BLaER1 (cell line): Measurements from ENCODE around the gene DYNLT3.

ENCODE experiments used
- H3K27ac ChIP-seq: shearing (Covaris generic); formaldehyde crosslinking; 2 replicates; pipeline ENCODE4 v1.8.1; 2022
- H3K27me3 ChIP-seq: shearing (Covaris generic); formaldehyde crosslinking; 2 replicates; pipeline ENCODE4 v1.8.1; 2022
- H3K36me3 ChIP-seq: shearing (Covaris generic); formaldehyde crosslinking; 2 replicates; pipeline ENCODE4 v1.8.1; 2022
- H3K4me1 ChIP-seq: shearing (Covaris generic); formaldehyde crosslinking; 2 replicates; pipeline ENCODE4 v1.8.1; 2022
- H3K4me2 ChIP-seq: shearing (Covaris generic); formaldehyde crosslinking; 2 replicates; pipeline ENCODE4 v1.8.1; 2022
- H3K4me3 ChIP-seq: shearing (Covaris generic); formaldehyde crosslinking; 2 replicates; pipeline ENCODE4 v1.8.1; 2022
- H3K9ac ChIP-seq: shearing (Covaris generic); formaldehyde crosslinking; 2 replicates; pipeline ENCODE4 v1.8.1; 2022
- H3K9me3 ChIP-seq: shearing (Covaris generic); formaldehyde crosslinking; 2 replicates; pipeline ENCODE4 v1.8.1; 2022
- H4K20me1 ChIP-seq: shearing (Covaris generic); formaldehyde crosslinking; 2 replicates; pipeline ENCODE4 v1.8.1; 2022
- Cebpa-rat ChIP-seq: shearing (Covaris generic); IDR thresholded peaks from 2 replicates; pipeline ENCODE4 v1.8.1; 2022

Gene DYNLT3

GRCh38 chrX:37873220-37873619 lies 25.8 kb upstream of the DYNLT3 start:
- no peak for TF ChIP-seq Cebpa-rat
- Histone ChIP-seq H3K9me3 (0 out of 2 replicates have a peak, but pooled peaks cover 5% of the 10 kb centered on the region), H4K20me1 (no peaks in the 10 kb centered on the region), H3K4me2 (no peak overlapping the region), H3K27ac (no peak overlapping the region), H3K9ac (no peak overlapping the region), H3K36me3 (no peaks in the 10 kb centered on the region), H3K4me1 (peaks cover 12% of the 10 kb centered on the region), H3K4me3 (no peak overlapping the region), H3K27me3 (no peaks in the 10 kb centered on the region)

DNA sequence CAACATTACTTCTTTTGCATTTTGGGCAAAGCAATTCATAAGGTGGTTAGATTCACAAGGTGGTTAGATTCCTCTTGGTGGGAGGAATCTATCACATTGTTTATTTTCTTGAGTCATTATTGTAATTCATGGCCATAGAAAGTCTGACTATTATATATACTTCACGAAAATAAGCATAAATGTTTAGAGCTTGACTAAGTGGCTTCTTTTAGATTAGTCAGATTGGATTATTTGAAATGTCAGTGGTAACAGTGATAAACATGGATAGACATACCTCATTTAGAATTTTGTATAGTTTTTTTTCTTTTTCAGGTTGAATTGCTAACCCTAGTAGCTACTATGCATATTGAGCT lies 24.9 kb upstream of the DYNLT3 start:
- no peaks in the 10 kb centered on the region for H3K27me3 ChIP-seq
- no peak overlapping the region for H3K9ac ChIP-seq
- H3K4me2 ChIP-seq: no peak overlapping the region
- no peak overlapping the region for H3K27ac ChIP-seq
- H3K4me3 ChIP-seq: no peak overlapping the region
- peaks cover 21% of the 10 kb centered on the region for H3K4me1 ChIP-seq
- no peak for TF ChIP-seq Cebpa-rat
- H3K36me3 ChIP-seq: no peaks in the 10 kb centered on the region
- peaks cover 10% of the 10 kb centered on the region for H3K9me3 ChIP-seq
- no peaks in the 10 kb centered on the region for H4K20me1 ChIP-seq

GRCh38 chrX:37871626-37872302 lies 24.4 kb upstream of the DYNLT3 start:
- H3K4me2 ChIP-seq: no peak overlapping the region
- H4K20me1 ChIP-seq: no peaks in the 10 kb centered on the region
- H3K4me3 ChIP-seq: no peak overlapping the region
- no peak for TF ChIP-seq Cebpa-rat
- peaks cover 22% of the 10 kb centered on the region for H3K4me1 ChIP-seq
- no peaks in the 10 kb centered on the region for H3K36me3 ChIP-seq
- H3K27me3 ChIP-seq: no peaks in the 10 kb centered on the region
- H3K9ac ChIP-seq: no peak overlapping the region
- H3K27ac ChIP-seq: no peak overlapping the region
- H3K9me3 ChIP-seq: peaks cover 15% of the 10 kb centered on the region

DNA sequence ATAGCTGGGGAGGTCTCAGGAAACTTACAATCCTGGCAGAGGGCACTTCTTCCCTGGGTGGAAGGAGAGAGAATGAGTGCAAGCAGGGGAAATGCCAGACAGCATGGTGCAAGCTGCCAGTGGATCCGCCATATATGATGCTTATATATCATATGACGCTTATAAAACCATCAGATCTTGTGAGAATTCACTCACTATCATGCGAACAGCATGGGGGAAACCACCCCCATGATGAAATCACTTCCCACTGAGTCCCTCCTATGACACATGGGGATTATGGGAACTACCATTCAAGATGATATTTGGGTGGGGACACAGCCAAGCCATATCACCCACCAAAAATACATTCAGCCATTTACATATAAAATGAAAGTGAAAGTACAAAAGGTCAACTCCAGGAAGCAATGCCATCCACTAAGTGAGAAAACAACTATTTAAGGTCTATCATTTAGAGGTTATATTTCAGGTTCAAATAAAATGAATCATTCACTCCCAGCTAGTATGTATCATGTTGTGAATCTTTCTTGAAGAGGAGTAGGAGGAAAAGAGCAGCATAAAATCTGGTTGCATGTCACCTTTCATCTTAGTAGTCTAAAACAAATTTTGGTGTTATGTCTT lies 20.3 kb upstream of the DYNLT3 start:
- Histone ChIP-seq H3K4me1 (peaks cover 22% of the 10 kb centered on the region), H4K20me1 (no peaks in the 10 kb centered on the region), H3K9me3 (peaks cover 28% of the 10 kb centered on the region), H3K4me2 (peak overlapping the region; percentile 26; the same call in 1 of the 2 replicates), H3K27ac (no peak overlapping the region), H3K36me3 (no peaks in the 10 kb centered on the region), H3K9ac (no peak overlapping the region), H3K4me3 (no peak overlapping the region), H3K27me3 (no peaks in the 10 kb centered on the region)
- no peak for TF ChIP-seq Cebpa-rat

- no peaks in the 10 kb centered on the region for H4K20me1 ChIP-seq
- TF ChIP-seq Cebpa-rat: no peak
- H3K9me3 ChIP-seq: peaks cover 23% of the 10 kb centered on the region
- H3K27ac ChIP-seq: no peak overlapping the region
- no peak overlapping the region for H3K9ac ChIP-seq
- H3K27me3 ChIP-seq: no peaks in the 10 kb centered on the region
- peaks cover 15% of the 10 kb centered on the region for H3K4me1 ChIP-seq
- no peak overlapping the region for H3K4me2 ChIP-seq
- no peak overlapping the region for H3K4me3 ChIP-seq
- H3K36me3 ChIP-seq: no peaks in the 10 kb centered on the region
These were observed 16.4 kb upstream of the DYNLT3 start for GRCh38 chrX:37863728-37864127.

- Histone ChIP-seq H3K9ac (no peak overlapping the region), H3K36me3 (no peaks in the 10 kb centered on the region), H3K27ac (no peak overlapping the region), H3K4me3 (no peak overlapping the region), H3K9me3 (peaks cover 23% of the 10 kb centered on the region), H4K20me1 (no peaks in the 10 kb centered on the region), H3K4me1 (peaks cover 6% of the 10 kb centered on the region; the same call in 1 of the 2 replicates), H3K4me2 (no peak overlapping the region), H3K27me3 (no peaks in the 10 kb centered on the region)
- TF ChIP-seq Cebpa-rat: no peak
These were observed 15.5 kb upstream of the DYNLT3 start for GRCh38 chrX:37862851-37863250.

DNA sequence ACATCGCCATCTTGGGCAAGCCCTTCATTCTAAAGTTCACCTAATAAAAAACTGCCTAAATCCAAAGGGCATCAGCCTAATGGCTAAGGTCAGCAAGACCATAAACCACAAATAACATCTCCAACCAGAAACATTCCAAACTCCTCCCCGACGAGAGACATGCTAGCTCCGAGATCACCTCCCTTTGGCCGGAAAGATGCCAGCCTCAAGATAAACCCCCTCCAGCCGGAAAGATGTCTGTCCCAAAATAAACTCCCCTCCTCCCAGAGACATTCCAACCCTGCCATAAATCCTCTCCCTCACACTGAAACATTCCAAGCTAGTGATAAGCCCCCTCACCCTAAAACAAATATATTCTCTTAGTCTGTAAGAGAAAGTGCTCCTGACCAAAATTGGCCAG lies 13.3 kb upstream of the DYNLT3 start:
- no peak overlapping the region for H3K27ac ChIP-seq
- H3K27me3 ChIP-seq: no peaks in the 10 kb centered on the region
- no peak overlapping the region for H3K4me3 ChIP-seq
- H3K9ac ChIP-seq: no peak overlapping the region
- H3K4me2 ChIP-seq: no peak overlapping the region
- no peaks in the 10 kb centered on the region for H3K36me3 ChIP-seq
- no peaks in the 10 kb centered on the region for H3K4me1 ChIP-seq
- TF ChIP-seq Cebpa-rat: no peak
- peaks cover 3% of the 10 kb centered on the region for H3K9me3 ChIP-seq
- H4K20me1 ChIP-seq: no peaks in the 10 kb centered on the region

- no peak for TF ChIP-seq Cebpa-rat
These were observed 7.4 kb upstream of the DYNLT3 start for GRCh38 chrX:37854748-37855147.

GRCh38 chrX:37854148-37854547 lies 6.8 kb upstream of the DYNLT3 start:
- no peaks in the 10 kb centered on the region for H3K36me3 ChIP-seq
- no peak overlapping the region for H3K27ac ChIP-seq
- H4K20me1 ChIP-seq: no peaks in the 10 kb centered on the region
- H3K9ac ChIP-seq: no peak overlapping the region
- H3K4me3 ChIP-seq: no peak overlapping the region
- H3K4me2 ChIP-seq: no peak overlapping the region
- no peak for TF ChIP-seq Cebpa-rat
- no peaks in the 10 kb centered on the region for H3K27me3 ChIP-seq
- no peaks in the 10 kb centered on the region for H3K9me3 ChIP-seq
- no peaks in the 10 kb centered on the region for H3K4me1 ChIP-seq

More at GRCh38 chrX:37854748-37855147, 7.4 kb upstream of the DYNLT3 start:
- Histone ChIP-seq H3K9me3 (no peaks in the 10 kb centered on the region), H3K27me3 (no peaks in the 10 kb centered on the region), H3K36me3 (no peaks in the 10 kb centered on the region), H3K4me3 (no peak overlapping the region), H3K4me2 (no peak overlapping the region), H4K20me1 (no peaks in the 10 kb centered on the region), H3K9ac (no peak overlapping the region), H3K4me1 (no peaks in the 10 kb centered on the region), H3K27ac (no peak overlapping the region)

GRCh38 chrX:37847733-37848197 lies 394 bp upstream of the DYNLT3 start:
- peak overlapping the region; percentile 71 for H3K4me3 ChIP-seq
- peaks cover 6% of the 10 kb centered on the region; the same call in 1 of the 2 replicates for H3K27me3 ChIP-seq
- H3K4me2 ChIP-seq: peak overlapping the region; percentile 61
- H3K36me3 ChIP-seq: no peaks in the 10 kb centered on the region
- peaks cover 13% of the 10 kb centered on the region; the same call in 1 of the 2 replicates for H3K9me3 ChIP-seq
- H4K20me1 ChIP-seq: no peaks in the 10 kb centered on the region
- H3K27ac ChIP-seq: peak overlapping the region; percentile 13; the same call in 1 of the 2 replicates
- TF ChIP-seq Cebpa-rat: no peak
- peak overlapping the region; percentile 66 for H3K9ac ChIP-seq
- peaks cover 9% of the 10 kb centered on the region; the same call in 1 of the 2 replicates for H3K4me1 ChIP-seq
